Thyroid gland (tissue), 4 donors: ENCODE results near the gene TMEM236. TPM values are rescaled to one million over a fixed set of nuclear protein-coding genes. Genes with fewer than 3 reads are reported as not detected.
A peak's percentile ranks its signal among the peaks of the same experiment; 100 is the strongest.

Source experiments
- DNase-seq, 2 donors: peaks; one replicate each; pipeline ENCODE4 v3.0.0-alpha.2; 2019
- H3K27ac ChIP-seq, 3 donors: fragments of 200-600 bp; sonication (generic); 1 replicate in 2 of 3; 2 replicates in 1 of 3; pipeline ENCODE4 v1.5.1; 2016 to 2019; ENCODE audit warnings: mild to moderate bottlenecking in 1 of 3, moderate library complexity in 1 of 3
- H3K27me3 ChIP-seq: fragments of 200-600 bp; sonication (generic); one replicate; pipeline ENCODE4 v1.5.1; 2019
- H3K36me3 ChIP-seq, 2 donors: fragments of 200-600 bp; sonication (generic); one replicate each; pipeline ENCODE4 v1.5.1; 2016 to 2019
- H3K4me1 ChIP-seq, 2 donors: fragments of 200-600 bp; sonication (generic); one replicate each; pipeline ENCODE4 v1.5.1; 2017 to 2019
- H3K4me3 ChIP-seq, 3 donors: fragments of 200-600 bp; sonication (generic); replicated peaks in 1 of 3; 1 replicate in 2 of 3; 2 replicates in 1 of 3; pipeline ENCODE4 v1.5.1; 2016; ENCODE audit warnings: mild to moderate bottlenecking in 1 of 3
- H3K9me3 ChIP-seq: fragments of 200-600 bp; sonication (generic); one replicate; pipeline ENCODE4 v1.5.1; 2017
- CTCF ChIP-seq, 6 experiments: fragments of 200-600 bp in 3 of 6; fragments of 450-650 bp in 3 of 6; sonication (generic) in 3 of 6; IDR thresholded peaks; one replicate each; pipeline ENCODE4 v1.5.1; 2016 to 2019; ENCODE audit warnings: antibody characterized with exemption in 6 of 6, mild to moderate bottlenecking in 2 of 6, inconsistent platforms in 1 of 6, moderate library complexity in 1 of 6
- POLR2A ChIP-seq, 2 donors: fragments of 450-650 bp; IDR thresholded peaks; one replicate each; pipeline ENCODE4 v1.6.1; 2017; ENCODE audit warnings: antibody characterized with exemption in 2 of 2, mild to moderate bottlenecking in 2 of 2, moderate library complexity in 1 of 2
- WGBS, 2 donors: methylation state at CpG; one replicate each; pipeline ENCODE4 v1.1.5; 2017; 5-methylcytosine and 5-hydroxymethylcytosine counted together
- intact Hi-C: fragments of 100-400 bp; cut with DNase I; formaldehyde crosslinking; loops from one replicate; pipeline ENCODE4 v1.15.1; 2023
- total RNA-seq, 4 donors: library from RNA; depleted of rRNA; stranded (reverse); fragments of >200 nt; gene quantifications; one replicate each; pipeline ENCODE4 v1.2.3, GENCODE V29; 2016

TMEM236 gene
- total RNA-seq, 4 donors from 2014 or later, result 0.21 to 1.3 (median 0.48) TPM

GRCh38 chr10:17734432-17735080, 17.4 kb upstream of the TMEM236 start:
- 89 to 93% methylated on average over 9 of the region's 9 CpGs for WGBS, 2 donors
- Histone ChIP-seq H3K4me3 (no peak overlapping the region), H3K36me3 (no peaks in the 10 kb centered on the region), H3K27ac (no peak overlapping the region), H3K4me1 (no peaks in the 10 kb centered on the region), H3K27me3 (no peaks in the 10 kb centered on the region), H3K9me3 (no peaks in the 10 kb centered on the region)
- DNase-seq, result no peak
- intact Hi-C loops, result no loop called here
- TF ChIP-seq CTCF (IDR thresholded peaks at IDR 0.05) (no peak), POLR2A (IDR thresholded peaks at IDR 0.05) (no peak)

- no peak overlapping the region for H3K27ac ChIP-seq
- H3K4me1 ChIP-seq, result no peaks in the 10 kb centered on the region
- H3K36me3 ChIP-seq, result no peaks in the 10 kb centered on the region
- no peak for TF ChIP-seq CTCF (IDR thresholded peaks at IDR 0.05)
- no peak for TF ChIP-seq POLR2A (IDR thresholded peaks at IDR 0.05)
- H3K4me3 ChIP-seq, result no peak overlapping the region
- WGBS, 2 donors, result 75 to 78% methylated on average over 15 of the region's 15 CpGs
- H3K9me3 ChIP-seq, result no peaks in the 10 kb centered on the region
- intact Hi-C loops, result no loop called here
- no peak for DNase-seq
- no peaks in the 10 kb centered on the region for H3K27me3 ChIP-seq
Measured at GRCh38 chr10:17735166-17735941, 16.6 kb upstream of the TMEM236 start.

- H3K9me3 ChIP-seq, result no peaks in the 10 kb centered on the region
- no peaks in the 10 kb centered on the region for H3K36me3 ChIP-seq
- WGBS, 2 donors, result 85 to 93% methylated on average over 2 of the region's 2 CpGs
- H3K4me3 ChIP-seq, result no peak overlapping the region
- intact Hi-C loops, result no loop called here
- no peak for DNase-seq
- no peak for TF ChIP-seq POLR2A (IDR thresholded peaks at IDR 0.05)
- no peak for TF ChIP-seq CTCF (IDR thresholded peaks at IDR 0.05)
- no peaks in the 10 kb centered on the region for H3K4me1 ChIP-seq
- H3K27me3 ChIP-seq, result no peaks in the 10 kb centered on the region
- H3K27ac ChIP-seq, result no peak overlapping the region
Measured at GRCh38 chr10:17736223-17736622, 15.8 kb upstream of the TMEM236 start.

- no peaks in the 10 kb centered on the region for H3K4me1 ChIP-seq
- H3K27ac ChIP-seq, result no peak overlapping the region
- TF ChIP-seq CTCF (IDR thresholded peaks at IDR 0.05) (peak in 4 of 6 experiments; percentile 31 to 72 (median 53)), POLR2A (IDR thresholded peaks at IDR 0.05) (no peak)
- no peak for DNase-seq
- no peaks in the 10 kb centered on the region for H3K36me3 ChIP-seq
- WGBS, 2 donors, result 49 to 50% methylated on average over 12 of the region's 12 CpGs
- intact Hi-C loops, result no loop called here
- no peak overlapping the region for H3K4me3 ChIP-seq
- H3K9me3 ChIP-seq, result no peaks in the 10 kb centered on the region
- no peaks in the 10 kb centered on the region for H3K27me3 ChIP-seq
Measured at GRCh38 chr10:17737027-17737965, 14.7 kb upstream of the TMEM236 start.
